BE2C (cell line): Measurements from ENCODE around the gene CARD14.

Source experiments
- DNase-seq: peaks from one replicate; pipeline ENCODE4 v3.0.0-alpha.2; 2020
- H3K27me3 ChIP-seq: fragments of 250-450 bp; sonication (Bioruptor Pico); 2 replicates; pipeline ENCODE4 v1.5.1; 2020; ENCODE audit warnings: mild to moderate bottlenecking
- H3K36me3 ChIP-seq: fragments of 250-450 bp; sonication (Bioruptor Pico); 2 replicates; pipeline ENCODE4 v1.5.1; 2020; ENCODE audit warnings: mild to moderate bottlenecking
- H3K4me1 ChIP-seq: fragments of 250-450 bp; sonication (Bioruptor Pico); 2 replicates; pipeline ENCODE4 v1.5.1; 2020
- H3K4me3 ChIP-seq: 2 replicates; pipeline ENCODE4 v1.5.1; 2011; ENCODE audit warnings: low read depth, low read length
- H3K9me3 ChIP-seq: fragments of 250-450 bp; sonication (Bioruptor Pico); 2 replicates; pipeline ENCODE4 v1.5.1; 2020
- CTCF ChIP-seq: IDR thresholded peaks from 2 replicates; pipeline ENCODE4 v1.5.1; 2012; ENCODE audit warnings: mild to moderate bottlenecking, low read depth, low read length

Gene CARD14

DNA sequence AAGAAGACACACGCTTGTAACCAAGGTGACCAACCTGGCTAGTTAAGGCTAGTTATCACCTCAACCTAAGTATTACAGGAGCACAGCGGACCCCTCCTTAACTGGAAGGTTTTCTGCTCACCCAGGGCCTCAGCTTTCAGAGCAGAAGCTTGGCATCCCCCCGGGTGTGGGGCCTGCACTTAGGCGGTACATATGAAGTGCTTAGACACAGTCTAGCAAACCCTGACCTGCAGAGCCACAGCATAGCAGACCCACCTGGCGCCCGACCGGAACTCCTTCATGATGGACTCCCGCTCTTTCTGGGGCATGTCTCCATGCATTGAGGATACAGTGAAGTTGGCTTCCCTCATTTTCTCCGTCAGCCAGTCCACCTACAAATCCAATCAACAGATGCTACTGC is 32.7 kb upstream of the CARD14 start:
- Histone ChIP-seq H3K9me3 (no peaks in the 10 kb centered on the region), H3K27me3 (no peaks in the 10 kb centered on the region), H3K36me3 (peaks cover 92% of the 10 kb centered on the region), H3K4me3 (no peak overlapping the region), H3K4me1 (no peaks in the 10 kb centered on the region)
- no peak for TF ChIP-seq CTCF
- no peak for DNase-seq

DNA sequence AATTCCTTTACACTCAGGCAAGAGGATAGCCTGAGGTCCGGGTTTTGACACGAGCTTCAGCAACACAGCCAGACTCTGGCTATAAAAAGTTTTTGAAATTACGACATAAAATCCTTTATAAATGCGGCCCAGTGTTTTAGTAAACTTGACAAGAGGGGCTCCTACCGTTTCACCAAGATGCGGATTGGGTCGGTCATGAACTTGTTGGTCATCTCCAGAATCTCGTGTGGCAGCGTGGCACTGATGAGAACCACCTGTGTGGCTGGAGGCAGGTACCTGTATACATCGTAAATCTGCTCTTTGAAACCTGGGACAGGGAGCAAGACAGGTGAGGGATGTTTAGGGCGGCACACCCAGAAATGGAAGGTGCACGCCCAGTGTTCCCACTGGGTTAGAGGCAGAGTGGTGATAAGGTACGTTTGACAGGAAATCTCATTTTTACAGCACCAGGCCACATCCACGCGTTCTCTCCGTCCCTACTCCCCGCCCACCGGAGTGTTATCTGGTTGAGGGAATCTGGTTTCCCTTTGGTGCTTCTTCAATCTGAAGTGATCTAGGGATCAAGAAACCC is 30.9 kb upstream of the CARD14 start:
- Histone ChIP-seq H3K4me1 (no peaks in the 10 kb centered on the region), H3K36me3 (peaks cover 99% of the 10 kb centered on the region), H3K4me3 (no peak overlapping the region), H3K9me3 (no peaks in the 10 kb centered on the region), H3K27me3 (no peaks in the 10 kb centered on the region)
- TF ChIP-seq CTCF, result no peak
- no peak for DNase-seq

DNA sequence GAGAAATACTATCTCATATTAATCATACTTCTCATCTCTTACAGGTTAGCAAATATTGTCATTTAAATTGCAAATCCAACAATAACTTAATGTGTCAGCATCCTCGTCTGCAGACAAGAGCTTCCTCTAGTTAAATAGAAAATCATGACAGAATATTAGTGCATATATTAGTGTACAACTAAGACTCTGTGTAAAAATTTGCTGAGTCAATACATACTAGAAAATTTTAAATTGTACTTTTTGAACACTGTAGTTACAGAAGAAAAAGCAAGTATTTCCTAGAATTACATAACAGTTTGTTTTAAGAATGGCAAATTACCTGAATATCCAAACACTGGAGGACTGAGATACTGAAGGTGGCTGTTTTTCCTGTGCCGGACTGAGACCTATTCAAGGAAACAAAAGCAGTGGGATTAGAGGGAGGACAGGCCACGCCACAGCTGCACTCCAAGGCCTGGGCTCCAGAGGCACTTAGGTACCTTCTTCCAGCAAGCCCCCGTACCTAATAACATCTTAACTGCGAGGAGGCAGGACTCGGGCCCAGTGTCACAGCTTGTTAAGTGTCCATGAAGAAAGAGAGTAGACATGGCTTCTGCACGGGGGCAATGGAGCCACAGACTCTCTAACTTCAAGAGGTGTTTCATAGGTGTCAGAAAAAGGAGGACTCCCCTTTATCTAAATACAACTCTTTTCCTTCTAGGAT is 28.2 kb upstream of the CARD14 start:
- Histone ChIP-seq H3K27me3 (no peaks in the 10 kb centered on the region), H3K36me3 (peaks cover 80% of the 10 kb centered on the region), H3K4me1 (no peaks in the 10 kb centered on the region), H3K4me3 (no peak overlapping the region), H3K9me3 (no peaks in the 10 kb centered on the region)
- TF ChIP-seq CTCF, result no peak
- no peak for DNase-seq

GRCh38 chr17:80142929-80143328 is 26.9 kb upstream of the CARD14 start:
- Histone ChIP-seq H3K27me3 (no peaks in the 10 kb centered on the region), H3K9me3 (no peaks in the 10 kb centered on the region), H3K36me3 (peaks cover 67% of the 10 kb centered on the region), H3K4me3 (no peak overlapping the region), H3K4me1 (no peaks in the 10 kb centered on the region)
- TF ChIP-seq CTCF, result no peak
- no peak for DNase-seq

DNA sequence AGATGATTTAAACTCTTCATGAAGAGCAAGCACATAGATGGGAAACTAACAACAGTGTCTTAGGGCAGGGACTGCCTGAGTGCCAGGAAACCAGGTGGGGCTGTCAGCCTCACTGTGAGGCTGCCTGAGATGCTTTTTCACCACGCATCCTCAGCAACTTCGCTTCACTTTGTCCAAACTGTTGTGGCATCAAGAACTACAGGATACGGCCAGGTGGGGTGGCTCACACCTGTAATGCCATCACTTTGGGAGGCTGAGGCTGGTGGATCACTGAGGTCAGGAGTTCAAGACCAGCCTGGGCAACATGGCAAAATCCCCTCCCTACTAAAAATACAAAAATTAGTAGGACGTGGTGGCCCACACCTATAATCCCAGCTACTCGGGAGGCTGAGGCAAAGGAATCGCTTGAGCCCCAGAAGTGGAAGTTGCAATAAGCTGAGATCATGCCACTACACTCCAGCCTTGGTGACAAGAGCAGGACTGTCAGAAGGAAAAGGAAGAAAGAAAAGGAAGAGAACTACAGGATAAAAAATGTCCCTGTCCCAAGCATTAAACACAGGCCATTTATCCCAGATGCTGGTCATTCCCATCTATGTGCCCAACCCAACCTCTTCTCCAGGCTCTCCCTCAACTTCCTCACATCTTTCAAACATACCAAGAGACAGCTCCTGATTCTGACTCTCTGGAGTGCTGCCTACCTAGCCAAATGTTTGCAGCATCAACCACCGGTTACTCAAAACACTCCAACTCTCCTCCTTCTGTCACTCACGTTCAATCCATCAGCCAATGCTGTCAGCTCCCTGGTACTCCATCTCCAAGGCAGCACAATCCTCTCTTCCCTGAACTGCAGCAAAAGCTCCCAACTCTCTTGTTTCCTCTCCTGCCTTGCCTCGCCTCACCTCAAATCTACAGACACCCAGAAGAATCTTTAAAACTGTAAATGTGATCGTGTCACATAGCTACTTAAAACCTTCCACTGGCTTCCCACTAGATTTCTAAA is 24.5 kb upstream of the CARD14 start:
- no peaks in the 10 kb centered on the region for H3K9me3 ChIP-seq
- peak overlapping the region; percentile 98 for H3K4me3 ChIP-seq
- TF ChIP-seq CTCF, result no peak
- no peaks in the 10 kb centered on the region for H3K4me1 ChIP-seq
- no peak for DNase-seq
- peaks cover 42% of the 10 kb centered on the region for H3K36me3 ChIP-seq
- H3K27me3 ChIP-seq, result no peaks in the 10 kb centered on the region
